GM19438 (cell line): ENCODE results near the gene BAZ1B.
"Not testable (repeated sequence)": the region's sequence is repeated elsewhere in the genome, so short reads cannot be mapped to it uniquely, and the experiment has no call there.

Experiments
- ATAC-seq: cut with Tn5 transposase; IDR thresholded peaks from one replicate; pipeline ENCODE4 v1.9.1; 2021; ENCODE audit warnings: low read depth; ENCODE audit not compliant: unreplicated experiment

Gene BAZ1B

DNA sequence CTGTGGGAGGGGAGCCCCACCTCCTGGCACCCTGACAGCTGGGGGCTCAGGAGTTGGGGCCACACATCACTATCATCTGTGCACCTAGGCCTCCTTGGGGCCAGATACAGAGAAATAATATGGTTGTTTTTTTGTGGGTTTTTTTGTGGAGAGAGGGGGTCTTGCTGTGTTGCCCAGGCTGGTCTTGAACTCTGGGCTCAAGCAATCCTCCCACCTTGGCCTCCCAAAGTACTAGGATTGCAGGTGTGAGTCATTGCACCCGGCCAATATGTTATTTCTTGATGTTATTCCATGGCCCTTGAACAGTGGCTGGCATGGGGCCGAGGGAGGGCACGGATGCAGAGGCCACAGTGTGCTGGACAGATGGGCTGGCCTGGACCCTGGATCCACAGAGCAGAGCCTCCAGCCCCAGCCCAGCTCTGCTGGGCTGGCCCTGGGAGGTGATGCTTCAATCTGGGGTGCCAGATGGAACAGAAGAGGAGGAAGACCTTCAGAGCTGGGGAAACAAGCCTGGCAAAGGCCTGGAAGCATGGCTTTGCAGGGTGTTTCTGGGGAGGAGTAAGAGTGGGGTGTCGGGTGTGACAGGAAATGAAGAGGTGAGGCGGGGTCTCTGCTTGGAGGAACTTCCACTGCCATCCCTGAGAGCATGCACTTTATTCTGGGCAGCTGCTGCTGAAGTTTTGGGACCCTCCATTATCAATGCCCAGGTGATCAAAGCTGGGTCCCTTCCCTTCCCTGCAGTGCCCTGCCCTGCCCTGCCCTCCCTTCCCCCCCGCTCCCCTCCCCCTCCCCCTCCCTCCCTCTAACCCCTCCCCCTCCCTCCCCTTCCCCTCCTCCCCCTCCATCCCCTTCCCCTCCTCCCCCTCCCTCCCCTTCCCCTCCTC is 92.2 kb downstream of the BAZ1B start:
- ATAC-seq = no peak

- no peak for ATAC-seq
Observed at GRCh38 chr7:73429215-73429614, 92.9 kb downstream of the BAZ1B start.

GRCh38 chr7:73427902-73428787 is 93.9 kb downstream of the BAZ1B start:
- no peak for ATAC-seq

- ATAC-seq = no peak
Observed at GRCh38 chr7:73426016-73426415, 96.1 kb downstream of the BAZ1B start.

DNA sequence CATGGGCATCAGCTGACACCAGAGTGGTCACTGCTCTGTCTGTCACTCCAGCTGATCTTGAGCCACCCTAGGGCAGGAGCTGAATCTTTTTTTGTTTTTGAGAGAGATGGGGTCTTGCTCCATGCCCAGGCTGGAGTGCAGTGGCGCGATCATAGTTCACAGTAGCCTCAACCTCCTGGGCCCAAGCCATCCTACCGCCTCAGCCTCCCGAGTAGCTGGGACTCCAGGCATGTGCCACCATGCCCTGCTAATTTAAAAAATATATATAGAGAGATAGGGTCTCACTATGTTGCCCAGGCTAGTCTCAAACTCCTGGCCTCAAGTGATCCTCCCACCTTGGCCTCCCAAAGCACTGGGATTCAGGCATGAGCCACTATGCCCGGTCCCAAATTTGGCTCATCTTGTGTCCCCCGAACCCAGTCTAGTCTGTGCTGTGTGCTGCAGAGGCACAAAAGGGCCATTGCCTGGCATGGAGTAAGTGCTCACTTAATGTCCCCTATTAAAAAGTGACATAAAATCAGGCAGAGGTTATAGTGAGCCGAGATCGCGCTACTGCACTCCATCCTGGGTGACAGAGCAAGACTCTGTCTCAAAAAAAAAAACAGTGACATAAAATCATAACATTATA is 96.6 kb downstream of the BAZ1B start:
- ATAC-seq = no peak

GRCh38 chr7:73424489-73424885 is 97.6 kb downstream of the BAZ1B start:
- ATAC-seq = no peak

DNA sequence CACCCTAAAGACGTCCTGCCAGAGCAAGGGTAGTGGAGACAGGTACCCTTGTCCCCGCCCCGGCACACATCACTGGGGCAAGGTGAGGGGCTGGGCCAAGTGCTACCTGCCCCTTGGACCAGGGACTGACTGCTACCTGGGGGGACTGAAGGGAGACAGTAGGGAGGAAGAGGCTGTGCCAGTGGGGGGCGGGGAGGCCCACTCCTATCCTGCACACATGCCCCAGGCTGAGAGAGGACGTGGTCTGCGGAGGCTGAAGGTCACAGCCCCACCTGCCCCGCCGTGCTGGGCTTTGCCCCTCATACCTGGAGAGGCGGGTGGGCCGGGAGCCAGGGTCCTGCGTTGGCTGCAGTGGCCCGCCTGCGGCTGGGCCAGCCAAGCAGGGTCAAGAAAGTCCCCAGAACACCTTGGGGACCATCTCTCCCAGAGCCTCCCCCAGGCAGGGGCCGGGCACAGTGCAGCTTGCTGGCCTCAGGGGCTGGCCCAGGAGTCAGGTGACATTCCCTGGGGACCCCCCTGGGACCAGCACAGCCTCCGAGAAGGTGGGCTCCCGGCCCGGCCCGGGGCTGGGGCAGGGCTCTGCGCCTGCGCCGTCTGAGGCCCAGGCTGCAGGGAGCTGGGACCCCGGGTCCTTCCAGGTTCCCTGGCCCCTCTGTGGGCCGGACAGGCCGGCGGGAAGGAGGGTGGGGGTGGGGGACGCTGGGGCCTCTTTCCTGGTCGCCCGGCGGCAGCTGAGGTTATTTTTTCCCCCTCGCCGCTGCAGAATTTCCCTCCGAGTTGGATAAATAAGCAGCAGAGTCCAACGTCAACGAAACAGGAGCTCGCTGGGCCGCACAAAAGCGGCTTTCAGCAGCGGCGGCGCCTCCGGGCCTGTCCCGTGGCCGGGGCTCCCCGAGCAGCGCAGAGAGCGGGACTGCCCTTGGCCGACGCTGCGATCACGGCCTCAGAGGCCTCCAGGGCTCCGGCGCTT is 98.3 kb downstream of the BAZ1B start:
- ATAC-seq = no peak

GRCh38 chr7:73420610-73421009 is 101.5 kb downstream of the BAZ1B start:
- ATAC-seq = not testable (repeated sequence)

DNA sequence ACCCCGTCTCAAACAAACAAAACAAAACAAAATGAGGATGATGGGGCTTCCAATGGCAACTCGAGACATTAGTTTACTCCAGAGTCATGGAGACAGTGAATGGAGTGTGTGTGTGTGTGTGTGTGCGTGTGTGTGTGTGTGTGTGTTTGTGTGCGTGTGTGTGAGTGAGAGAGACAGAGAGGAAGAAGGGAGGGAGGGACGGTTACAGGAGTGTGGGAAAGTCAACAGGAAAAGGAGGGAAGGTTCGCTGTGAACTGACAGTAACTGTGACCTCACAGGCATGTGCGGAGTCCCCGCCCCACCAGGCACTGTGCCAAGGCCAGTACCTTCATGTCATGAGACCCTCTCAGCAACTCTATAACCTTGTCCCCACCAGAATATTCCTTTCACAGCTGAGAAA is 102.1 kb downstream of the BAZ1B start:
- not testable (repeated sequence) for ATAC-seq

GRCh38 chr7:73418113-73418703 is 103.9 kb downstream of the BAZ1B start:
- no peak for ATAC-seq

DNA sequence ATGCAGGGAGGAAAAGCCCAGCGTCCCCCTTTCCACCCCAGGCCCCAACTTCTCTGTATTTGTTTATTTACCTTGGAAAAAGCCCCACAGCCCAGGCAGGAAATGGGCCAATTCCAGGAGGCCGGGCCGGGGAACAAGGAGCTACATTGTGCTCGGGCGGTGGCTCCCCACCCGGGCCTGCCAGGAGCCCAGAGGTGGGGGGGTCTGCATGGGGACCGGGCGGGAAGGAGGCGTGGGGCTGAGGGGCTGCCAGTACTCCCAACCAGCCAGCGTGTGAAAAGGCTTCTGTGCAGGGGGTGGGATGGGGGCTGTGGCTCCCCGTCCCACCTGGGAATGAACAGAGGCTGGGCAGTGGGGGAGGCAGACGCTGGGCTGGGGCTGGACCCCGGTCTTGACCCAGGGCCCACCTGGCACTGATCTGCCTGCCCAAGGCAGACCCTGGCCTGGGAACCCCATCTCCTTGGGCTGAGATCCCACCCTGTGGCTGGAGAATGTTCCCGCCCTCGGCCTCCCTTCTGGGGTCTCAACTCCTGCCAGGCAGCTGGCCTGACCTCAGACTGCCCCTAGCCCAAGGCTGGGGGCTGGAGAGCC is 111.5 kb downstream of the BAZ1B start:
- ATAC-seq = not testable (repeated sequence)

GRCh38 chr7:73404860-73405259 is 117.2 kb downstream of the BAZ1B start:
- not testable (repeated sequence) for ATAC-seq

DNA sequence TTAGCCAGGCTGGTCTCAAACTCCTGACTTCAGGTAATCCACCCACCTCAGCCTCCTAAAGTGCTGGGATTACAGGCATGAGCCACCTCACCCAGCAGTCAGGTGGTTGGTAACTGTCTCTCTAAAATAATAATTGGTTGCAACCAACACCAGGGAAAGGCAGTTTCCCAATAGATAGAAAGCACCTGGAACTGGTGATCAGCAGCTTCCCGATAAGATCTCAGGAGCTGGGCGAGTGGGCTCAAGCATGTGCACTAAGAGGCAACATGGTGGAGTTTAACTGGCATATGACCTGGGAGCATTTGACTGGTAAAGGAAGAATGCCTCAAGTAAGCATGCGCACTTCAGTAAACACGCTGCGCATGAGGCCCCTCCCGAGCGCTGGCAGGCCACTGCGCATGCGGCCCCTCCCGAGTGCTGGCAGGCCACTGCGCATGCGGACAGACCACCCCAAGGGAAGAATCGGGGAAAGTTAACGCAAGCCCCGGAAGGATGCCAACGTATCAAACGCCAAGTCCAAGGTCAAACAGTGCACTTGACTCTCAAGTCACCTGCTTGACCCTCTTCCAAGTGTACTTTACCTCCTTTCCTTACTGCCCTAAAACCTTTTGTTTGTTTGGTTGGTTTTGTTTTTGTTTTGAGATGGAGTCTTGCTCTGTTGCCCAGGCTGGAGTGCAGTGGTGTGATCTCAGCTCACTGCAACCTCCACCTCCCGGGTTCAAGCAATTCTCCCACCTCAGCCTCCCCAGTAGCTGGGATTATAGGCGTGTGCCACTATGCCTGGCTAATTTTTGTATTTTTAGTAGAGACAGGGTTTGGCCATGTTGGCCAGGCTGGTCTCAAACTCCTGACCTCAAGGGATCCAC is 122.7 kb downstream of the BAZ1B start:
- peak; percentile 91 for ATAC-seq

DNA sequence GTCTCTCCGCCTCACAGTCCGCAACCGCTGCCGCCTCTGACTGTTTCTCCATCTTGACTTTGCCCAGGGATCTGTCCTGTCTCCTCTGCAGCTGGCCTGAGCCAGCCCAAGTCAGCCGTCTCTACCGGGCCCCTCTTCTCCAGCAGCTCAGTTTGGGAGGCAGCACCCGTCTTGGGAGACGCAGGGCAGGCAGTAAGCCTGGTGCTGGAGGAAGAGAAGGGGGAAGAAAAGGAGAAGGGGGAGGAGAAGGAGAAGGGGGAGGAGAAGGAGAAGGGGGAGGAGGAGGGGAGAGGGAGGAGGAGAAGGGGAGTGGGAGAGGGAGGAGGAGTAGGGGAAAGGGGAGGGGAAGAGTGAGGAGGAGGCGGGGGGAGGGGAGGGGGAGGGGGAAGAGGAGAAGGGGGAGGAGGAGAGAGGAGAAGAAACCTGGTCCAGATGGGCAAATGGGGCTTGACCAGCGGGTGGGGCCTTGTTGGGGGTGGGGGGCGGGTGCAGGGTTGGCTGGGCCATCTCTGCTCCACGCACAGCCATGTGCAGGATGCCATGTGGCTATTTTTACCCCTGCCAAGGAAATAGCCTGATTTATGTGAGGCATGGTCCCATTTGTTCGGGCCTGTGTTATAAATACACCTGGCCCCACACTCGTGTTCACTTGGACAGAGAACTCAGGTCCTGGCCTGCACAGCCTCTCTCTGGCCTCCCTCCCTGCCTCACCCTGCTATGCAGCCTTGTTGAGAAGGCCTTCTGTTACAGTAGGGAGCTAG is 124.4 kb downstream of the BAZ1B start:
- ATAC-seq = no peak

DNA sequence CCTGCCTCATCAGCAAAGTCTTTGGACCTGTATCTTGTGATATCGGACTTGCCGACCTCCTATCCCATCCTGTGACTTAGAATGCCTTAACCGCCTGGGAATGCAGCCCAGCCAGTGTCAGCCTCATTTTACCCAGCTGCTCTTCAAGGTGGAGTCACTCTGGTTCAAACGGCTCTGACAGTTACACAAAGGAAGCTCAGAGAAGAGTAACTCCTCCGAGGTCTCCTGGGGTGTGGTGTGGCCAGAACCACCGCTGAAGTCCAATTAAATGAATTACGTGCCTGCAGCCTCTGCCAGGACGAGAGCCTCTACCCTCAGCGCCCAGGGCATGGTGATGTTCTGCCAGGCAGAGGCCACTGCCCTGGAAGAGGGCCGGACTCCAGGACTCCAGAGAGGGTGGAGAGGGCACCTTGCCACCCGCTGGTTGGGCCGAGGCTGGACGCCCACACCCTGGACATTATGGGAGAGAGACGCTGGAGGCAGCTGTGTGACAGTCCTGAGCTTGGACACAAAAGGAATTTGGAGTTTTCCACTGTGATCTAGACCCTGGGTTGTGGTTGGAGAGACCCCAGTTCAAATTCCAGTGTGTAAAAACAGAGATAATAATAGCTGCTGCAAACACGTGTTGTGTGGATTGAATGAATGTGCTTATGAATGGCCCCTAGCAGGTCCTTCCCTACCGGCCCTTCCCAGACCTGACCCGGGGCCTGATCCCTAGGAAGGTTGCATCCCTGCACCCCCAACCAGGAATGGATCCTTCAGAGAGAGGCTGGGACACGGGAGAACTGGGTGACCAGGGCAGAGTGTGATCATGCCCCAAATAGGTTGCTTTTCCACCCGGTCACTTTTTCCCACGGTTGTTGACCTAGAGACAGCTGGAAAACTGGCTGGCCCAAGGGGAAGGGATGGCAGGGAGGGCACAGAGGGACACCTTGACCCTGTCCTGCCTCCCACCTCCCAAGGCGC is 126.3 kb downstream of the BAZ1B start:
- no peak for ATAC-seq

DNA sequence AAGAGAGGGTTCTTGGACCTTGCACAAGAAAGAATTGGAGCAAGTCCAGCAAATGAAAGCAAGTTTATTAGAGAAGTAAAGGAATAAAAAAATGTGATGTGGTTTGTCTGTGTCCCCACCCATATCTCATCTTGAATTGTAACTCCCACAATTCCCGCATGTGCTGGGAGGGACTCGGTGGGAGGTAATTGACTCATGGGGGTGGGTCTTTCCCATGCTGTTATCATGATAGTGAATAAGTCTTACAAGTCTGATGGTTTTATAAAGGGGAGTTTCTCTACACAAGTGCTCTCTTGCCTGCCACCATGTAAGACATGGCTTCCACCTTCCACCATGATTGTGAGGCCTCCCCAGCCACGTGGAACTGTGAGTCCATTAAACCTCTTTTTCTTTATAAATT is 127.7 kb downstream of the BAZ1B start:
- no peak for ATAC-seq
